Adrenal gland (tissue), 5 donors: ENCODE measurements around the gene ATRN.

ENCODE experiments used
- CTCF ChIP-seq, 6 experiments: fragments of 450-650 bp in 4 of 6; fragments of 200-600 bp in 2 of 6; sonication (generic) in 1 of 6; IDR thresholded peaks; 1 replicate in 5 of 6; 2 replicates in 1 of 6; pipeline versions ENCODE4 v1.5.1 to v1.8.0; 2016 to 2021; ENCODE audit warnings: antibody characterized with exemption in 6 of 6, mild to moderate bottlenecking in 2 of 6, moderate library complexity in 1 of 6
- POLR2A ChIP-seq, 2 donors: fragments of 450-650 bp; IDR thresholded peaks; one replicate each; pipeline ENCODE4 v1.6.1; 2017; ENCODE audit warnings: antibody characterized with exemption in 2 of 2, mild to moderate bottlenecking in 2 of 2, moderate library complexity in 1 of 2
- donor health status: DM: no; HTN: no; CAD: no.

DNA sequence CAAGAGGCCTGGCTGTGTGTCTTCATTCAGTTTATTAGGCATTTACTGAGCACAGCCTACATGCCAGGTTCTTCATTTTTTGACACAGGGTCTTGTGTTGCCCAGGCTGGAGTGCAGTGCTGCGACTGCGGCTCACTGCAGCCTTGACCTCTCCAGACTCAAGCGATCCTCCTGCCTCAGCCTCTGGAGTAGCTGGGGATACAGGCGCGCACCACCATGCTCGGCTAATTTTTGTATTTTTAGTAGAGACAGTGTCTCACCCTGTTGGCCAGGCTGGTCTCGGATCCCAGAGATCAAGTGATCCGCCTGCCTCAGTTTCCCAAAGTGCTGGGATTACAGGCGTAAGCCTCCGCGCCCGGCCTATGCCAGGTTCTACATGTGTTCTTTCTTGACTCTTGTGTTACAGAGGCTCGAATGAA, 601 bp upstream of the ATRN start:
- TF ChIP-seq CTCF (IDR thresholded peaks at IDR 0.05) (no peak), POLR2A (IDR thresholded peaks at IDR 0.05) (no peak)
